GM12878 (cell line): Measurements from ENCODE around the gene PLP1. TPM values are rescaled to one million over a fixed set of nuclear protein-coding genes. Genes with fewer than 3 reads are reported as not detected.

Experiments used
- ATAC-seq: fragments of 200-7000 bp; cut with Tn5 transposase; 3 replicates; pipeline ENCODE4 v1.9.1; 2020; ENCODE audit warnings: mild to moderate bottlenecking, moderate library complexity
- BruUV-seq: library from RNA; stranded (reverse); fragments of 400-500 nt; replicated peaks from 2 replicates; lab custom pipeline; 2021; lab: Mats Ljungman, UMichigan
- CTCF ChIA-PET: fragments of 300-600 bp; sonication (Branson Sonifier 250); formaldehyde crosslinking; extraction: SDS; loops from one replicate; lab custom pipeline; 2021; ENCODE audit warnings: inconsistent platforms; lab: Yijun Ruan, JAX
- POLR2A ChIA-PET: fragments of 350-600 bp; formaldehyde crosslinking; extraction: SDS; loops from one replicate; lab custom pipeline; 2021; ENCODE audit warnings: inconsistent platforms; lab: Charles Lee
- RAD21 ChIA-PET: fragments of 300-600 bp; sonication (Branson Sonifier 250); formaldehyde crosslinking; loops from one replicate; lab custom pipeline; 2023; ENCODE audit warnings: antibody characterized with exemption; ENCODE audit not compliant: unreplicated experiment; lab: Charles Lee
- SMC1A ChIA-PET: fragments of 300-600 bp; sonication (Branson Sonifier 250); formaldehyde crosslinking; loops from one replicate; lab custom pipeline; 2023; ENCODE audit not compliant: unreplicated experiment, uncharacterized antibody; lab: Charles Lee
- DNase-seq: peaks from one replicate; pipeline ENCODE4 v3.0.0-alpha.2; 2011; ENCODE audit warnings: low read depth, low spot score
- FAIRE-seq: peaks from 3 replicates; lab custom pipeline; 2011; peaks lifted over from hg19 to GRCh38; lab: Jason Lieb, UNC
- H2AFZ ChIP-seq: 2 replicates; pipeline ENCODE4 v1.6.0; 2011; ENCODE audit warnings: low read depth, low read length, control low read depth; ENCODE audit not compliant: control insufficient read depth
- H3K27ac ChIP-seq: 2 replicates; pipeline ENCODE4 v1.5.1; 2011; ENCODE audit warnings: control low read depth; ENCODE audit not compliant: control insufficient read depth, insufficient read depth
- H3K27me3 ChIP-seq, 2 experiments: replicated peaks in 1 of 2; 2 replicates each; pipeline versions ENCODE4 v1.6.0 to v1.6.1; 2011; ENCODE audit warnings: low read length in 1 of 2; ENCODE audit not compliant: control insufficient read depth in 2 of 2, insufficient read depth in 2 of 2
- H3K36me3 ChIP-seq, 2 experiments: 2 replicates each; pipeline ENCODE4 v1.5.1; 2011; ENCODE audit warnings: low read length in 1 of 2; ENCODE audit not compliant: control insufficient read depth in 2 of 2, insufficient read depth in 2 of 2
- H3K4me1 ChIP-seq: 2 replicates; pipeline ENCODE4 v1.6.1; 2011; ENCODE audit warnings: mild to moderate bottlenecking, low read length, moderate library complexity, mixed read lengths; ENCODE audit not compliant: control insufficient read depth, insufficient read depth
- H3K4me2 ChIP-seq: 2 replicates; pipeline ENCODE4 v1.6.0; 2011; ENCODE audit warnings: control low read depth; ENCODE audit not compliant: control insufficient read depth, insufficient read depth
- H3K4me3 ChIP-seq: fragments of 200-600 bp; sonication (generic); 2 replicates; pipeline ENCODE4 v1.5.1; 2016
- H3K79me2 ChIP-seq: 2 replicates; pipeline ENCODE4 v1.6.0; 2011; ENCODE audit warnings: low read length; ENCODE audit not compliant: control insufficient read depth, insufficient read depth
- H3K9ac ChIP-seq: 2 replicates; pipeline ENCODE4 v1.8.0; 2011; ENCODE audit warnings: low read length, control low read depth, mixed read lengths; ENCODE audit not compliant: control insufficient read depth, insufficient read depth
- H3K9me3 ChIP-seq: replicated peaks from 3 replicates; pipeline ENCODE4 v1.5.1; 2011; ENCODE audit warnings: mild to moderate bottlenecking, low read length; ENCODE audit not compliant: control insufficient read depth, insufficient read depth
- H4K20me1 ChIP-seq: 2 replicates; pipeline ENCODE4 v1.6.0; 2011; ENCODE audit not compliant: control insufficient read depth, insufficient read depth
- CBX3 ChIP-seq: fragments of 200-600 bp; sonication (generic); IDR thresholded peaks from 2 replicates; pipeline ENCODE4 v1.6.1; 2016; ENCODE audit warnings: low read depth, borderline replicate concordance
- CBX5 ChIP-seq: sonication (generic); IDR thresholded peaks from 2 replicates; pipeline ENCODE4 v1.6.1; 2016; ENCODE audit warnings: low read depth, moderate library complexity, mild to moderate bottlenecking, inconsistent platforms
- CEBPB ChIP-seq, 2 experiments: fragments of 150-350 bp in 1 of 2; IDR thresholded peaks; 2 replicates each; pipeline ENCODE4 v1.6.1; 2012 to 2014; ENCODE audit warnings: low read depth in 2 of 2, low read length in 2 of 2, borderline replicate concordance in 1 of 2, inconsistent platforms in 1 of 2
- CHD1 ChIP-seq: IDR thresholded peaks from 2 replicates; pipeline ENCODE4 v1.6.1; 2012; ENCODE audit warnings: low read depth, low read length, improper control_type of control experiment
- EED ChIP-seq: sonication (generic); IDR thresholded peaks from 2 replicates; pipeline ENCODE4 v1.6.1; 2016; ENCODE audit warnings: antibody characterized with exemption, low read depth
- FOXM1 ChIP-seq: IDR thresholded peaks from 2 replicates; pipeline ENCODE4 v1.6.1; 2012; ENCODE audit warnings: low read depth, mild to moderate bottlenecking, inconsistent platforms, low read length, moderate library complexity
- HCFC1 ChIP-seq: fragments of 150-350 bp; IDR thresholded peaks from 2 replicates; pipeline ENCODE4 v1.6.1; 2014; ENCODE audit warnings: low read length
- IKZF1 ChIP-seq: fragments of 450-650 bp; conservative IDR thresholded peaks from 2 replicates; pipeline ENCODE4 v1.6.1; 2017; ENCODE audit warnings: antibody characterized with exemption, mild to moderate bottlenecking
- JUNB ChIP-seq: IDR thresholded peaks from 2 replicates; pipeline ENCODE4 v1.6.1; 2016; ENCODE audit warnings: antibody characterized with exemption, mild to moderate bottlenecking
- POLR2AphosphoS2 ChIP-seq: IDR thresholded peaks from 2 replicates; pipeline ENCODE4 v1.6.1; 2011; ENCODE audit warnings: low read depth, mild to moderate bottlenecking, low read length, improper control_type of control experiment, moderate library complexity
- SMARCA5 ChIP-seq: fragments of 450-650 bp; IDR thresholded peaks from 2 replicates; pipeline ENCODE4 v1.6.1; 2017; ENCODE audit warnings: mild to moderate bottlenecking
- TCF3 ChIP-seq: IDR thresholded peaks from 2 replicates; pipeline ENCODE4 v1.6.1; 2012; ENCODE audit warnings: low read depth, mild to moderate bottlenecking, low read length, borderline replicate concordance; ENCODE audit not compliant: insufficient read depth
- WRNIP1 ChIP-seq: IDR thresholded peaks from 2 replicates; pipeline ENCODE4 v1.6.1; 2011; ENCODE audit warnings: low read depth, low read length, improper control_type of control experiment, borderline replicate concordance
- YY1 ChIP-seq: IDR thresholded peaks from 2 replicates; pipeline ENCODE4 v1.6.1; 2011; ENCODE audit warnings: low read depth, mild to moderate bottlenecking, low read length
- ZNF207 ChIP-seq: fragments of 450-650 bp; IDR thresholded peaks from 2 replicates; pipeline ENCODE4 v1.6.1; 2014; ENCODE audit warnings: antibody characterized with exemption, mild to moderate bottlenecking, borderline replicate concordance
- WGBS: methylation state at CpG from one replicate; pipeline ENCODE4 v1.1.6; 2016; ENCODE audit warnings: low lambda C conversion rate; ENCODE audit not compliant: insufficient replicate concordance, insufficient coverage; ENCODE audit errors: missing lambda C conversion rate; 5-methylcytosine and 5-hydroxymethylcytosine counted together
- in situ Hi-C: fragments of 300-500 bp; cut with MboI; formaldehyde crosslinking; loops from 9 replicates; pipeline ENCODE4 v1.14.3; 2018; ENCODE audit warnings: mixed read lengths
- intact Hi-C: fragments of 100-400 bp; cut with micrococcal nuclease; formaldehyde crosslinking; loops from one replicate; pipeline ENCODE4 v1.14.2; 2022; ENCODE audit not compliant: unreplicated experiment
- polyA plus RNA-seq, 11 experiments: library from polyadenylated mRNA; depleted of rRNA in 4 of 11; unstranded in 6 of 11; stranded (reverse) in 5 of 11; fragments of >200 nt; fragmentation: Nextera tagmentation in 4 of 11; fragmentation: Illumina TruSeq in 1 of 11; extraction: Ambion mirVana in 4 of 11; extraction: Trizol in 1 of 11; gene quantifications; 1 replicate in 1 of 11; 2 replicates in 10 of 11; pipeline versions ENCODE4 v1.2.1 to v1.2.3, GENCODE V29; 2011 to 2016; ENCODE audit warnings: inconsistent platforms in 2 of 11, missing spikeins in 2 of 11, low read depth in 1 of 11
- total RNA-seq, 4 experiments: library from RNA; depleted of rRNA in 3 of 4; stranded (reverse); fragments of >200 nt in 3 of 4; fragmentation: Illumina TruSeq in 1 of 4; extraction: Trizol in 1 of 4; gene quantifications; 2 replicates each; pipeline versions ENCODE4 v1.2.1 to v1.2.3, GENCODE V29; 2013 to 2021
- TF ChIP-seq, protein P1 (sequence below): fragments of 450-650 bp; IDR thresholded peaks from 2 replicates; pipeline ENCODE4 v1.6.1; 2017; ENCODE audit warnings: low read depth, mild to moderate bottlenecking, moderate library complexity

The PLP1 gene
- total and polyA plus RNA-seq, 10 of the 15 experiments (the other 5 are each of a cell fraction or from before 2014, with no cell fraction given) = not detected

DNA sequence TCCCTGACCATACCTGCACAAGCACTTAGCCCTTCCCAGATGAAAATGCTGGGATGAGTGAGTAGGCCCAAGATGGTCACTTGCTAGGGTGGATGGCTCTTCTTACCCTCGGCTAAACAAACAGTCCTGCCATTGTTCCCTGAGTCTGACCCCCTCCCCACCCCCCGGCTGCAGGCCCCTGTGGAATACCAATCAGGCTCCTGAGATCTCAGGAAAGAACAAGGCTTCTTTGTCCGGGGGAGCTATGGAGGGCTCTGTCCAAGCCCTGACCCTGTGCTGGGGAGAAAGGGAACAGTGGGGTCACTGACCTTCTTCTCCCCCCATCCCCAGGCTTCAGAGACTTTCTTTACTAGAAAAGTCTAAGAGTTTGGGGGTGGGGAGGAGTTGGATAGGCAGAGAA lies 6.0 kb downstream of the PLP1 start:
- in situ Hi-C loops (no loop called here), intact Hi-C loops (no loop called here)
- H3K4me2 ChIP-seq = no peak overlapping the region
- no peaks in the 10 kb centered on the region for H3K9me3 ChIP-seq
- ChIA-PET POLR2A (no interaction called here), SMC1A (no interaction called here), RAD21 (no interaction called here), CTCF (interaction anchor here (1.7 kb wide), 1 partner anchor 36 kb away, joined by 5 read pairs; no protein-coding TSS in a partner anchor)
- H3K4me1 ChIP-seq = no peaks in the 10 kb centered on the region
- 29% methylated on average over 3 of the region's 3 CpGs for WGBS
- H3K79me2 ChIP-seq = no peaks in the 10 kb centered on the region
- no TSS peak for BruUV-seq
- no peak for ATAC-seq
- H3K9ac ChIP-seq = no peak overlapping the region
- no peak overlapping the region for H3K4me3 ChIP-seq
- no peak for DNase-seq
- no peak for FAIRE-seq
- H3K27me3 ChIP-seq = peaks cover 0 to 2% of the 10 kb centered on the region in 2 experiments; a peak in 2 of 4 replicates
- H3K27ac ChIP-seq = no peak overlapping the region
- no peaks in the 10 kb centered on the region for H3K36me3 ChIP-seq
- H4K20me1 ChIP-seq = no peaks in the 10 kb centered on the region
- TF ChIP-seq POLR2AphosphoS2 = no peak
- no peak for TF ChIP-seq CHD1
- no peak for TF ChIP-seq YY1
- no peak for TF ChIP-seq CBX5
- no peak for TF ChIP-seq SMARCA5
- TF ChIP-seq HCFC1 = no peak
- TF ChIP-seq CBX3 = no peak
- TF ChIP-seq, protein P1, sequence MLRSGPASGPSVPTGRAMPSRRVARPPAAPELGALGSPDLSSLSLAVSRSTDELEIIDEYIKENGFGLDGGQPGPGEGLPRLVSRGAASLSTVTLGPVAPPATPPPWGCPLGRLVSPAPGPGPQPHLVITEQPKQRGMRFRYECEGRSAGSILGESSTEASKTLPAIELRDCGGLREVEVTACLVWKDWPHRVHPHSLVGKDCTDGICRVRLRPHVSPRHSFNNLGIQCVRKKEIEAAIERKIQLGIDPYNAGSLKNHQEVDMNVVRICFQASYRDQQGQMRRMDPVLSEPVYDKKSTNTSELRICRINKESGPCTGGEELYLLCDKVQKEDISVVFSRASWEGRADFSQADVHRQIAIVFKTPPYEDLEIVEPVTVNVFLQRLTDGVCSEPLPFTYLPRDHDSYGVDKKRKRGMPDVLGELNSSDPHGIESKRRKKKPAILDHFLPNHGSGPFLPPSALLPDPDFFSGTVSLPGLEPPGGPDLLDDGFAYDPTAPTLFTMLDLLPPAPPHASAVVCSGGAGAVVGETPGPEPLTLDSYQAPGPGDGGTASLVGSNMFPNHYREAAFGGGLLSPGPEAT = no peak
- TF ChIP-seq TCF3 = no peak
- TF ChIP-seq CEBPB (IDR thresholded peaks at IDR 0.05; ENCODE audit: borderline replicate concordance in 1 of 2, low read depth in 2 of 2, low read length in 2 of 2) = no peak
- no peak for TF ChIP-seq FOXM1
- TF ChIP-seq JUNB = no peak
- TF ChIP-seq IKZF1 = no peak
- TF ChIP-seq ZNF207 = no peak
- no peak for TF ChIP-seq WRNIP1
- no peak for TF ChIP-seq EED
- TF ChIP-seq, all 136 proteins: peak for 0
- no peak overlapping the region for H2AFZ ChIP-seq
